ENCODE data around the gene GRIK3.

The GRIK3 gene

DNA sequence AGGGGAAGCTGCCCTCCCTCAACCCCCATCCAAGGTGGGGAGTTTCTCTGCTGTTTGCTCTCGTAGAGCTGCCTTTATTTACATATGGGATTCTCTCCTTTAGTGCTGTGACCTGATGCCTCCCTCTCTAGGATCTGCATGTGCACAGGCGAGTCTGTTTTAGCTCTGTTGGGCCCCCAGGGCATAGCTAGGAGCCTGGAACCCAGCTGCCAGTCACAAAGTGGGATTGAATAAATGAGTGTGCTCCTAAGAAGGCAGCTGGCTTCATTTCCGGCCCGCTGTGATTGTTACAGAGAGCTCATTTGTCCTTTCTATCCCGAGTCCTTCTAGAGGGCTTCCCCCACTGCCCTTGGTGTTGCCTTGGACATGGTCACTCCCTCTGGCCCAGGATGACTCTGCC, 176.6 kb downstream of the GRIK3 start:
- no peak for DNase-seq (ENCODE audit: low read depth, low spot score)

DNA sequence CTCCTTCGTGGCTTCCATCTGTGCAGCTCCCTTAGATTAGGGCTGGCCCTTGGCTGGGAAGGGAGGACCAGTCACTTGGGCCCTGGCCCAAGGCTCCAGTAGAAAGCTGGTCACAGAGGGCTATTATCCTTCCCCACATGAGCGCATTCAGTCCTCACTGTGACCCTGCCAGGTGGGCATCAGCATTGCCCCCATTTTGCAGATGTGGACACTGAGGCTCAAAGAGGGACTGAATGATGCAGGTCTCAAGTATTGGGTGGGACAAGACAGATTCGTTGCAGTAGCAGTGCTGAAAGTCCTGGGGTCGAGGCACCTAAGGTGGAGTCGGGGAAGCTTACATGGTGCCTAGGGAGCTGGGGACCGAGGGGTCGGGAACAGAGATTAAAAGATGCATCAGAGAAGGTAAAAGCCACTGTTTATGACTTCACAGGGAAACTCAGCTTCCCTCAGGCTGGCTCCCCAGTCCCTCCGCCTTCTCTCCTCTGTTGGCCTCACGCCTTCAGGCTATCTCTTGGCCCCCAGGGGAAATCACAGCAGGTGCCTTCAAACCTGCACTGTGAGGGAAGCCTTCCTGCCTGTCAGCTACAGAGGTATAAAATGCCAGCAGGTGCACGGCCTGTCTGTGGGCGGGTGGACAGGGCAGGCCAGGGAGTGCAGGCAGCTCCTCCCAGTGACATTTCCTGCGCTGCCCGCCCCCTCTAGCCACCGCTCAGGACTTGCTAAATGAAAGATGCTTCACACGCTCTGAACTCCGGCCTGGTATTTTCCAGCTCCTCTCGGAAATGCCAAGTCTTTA, 178.4 kb downstream of the GRIK3 start:
- no peak for DNase-seq (ENCODE audit: low read depth, low spot score)

DNA sequence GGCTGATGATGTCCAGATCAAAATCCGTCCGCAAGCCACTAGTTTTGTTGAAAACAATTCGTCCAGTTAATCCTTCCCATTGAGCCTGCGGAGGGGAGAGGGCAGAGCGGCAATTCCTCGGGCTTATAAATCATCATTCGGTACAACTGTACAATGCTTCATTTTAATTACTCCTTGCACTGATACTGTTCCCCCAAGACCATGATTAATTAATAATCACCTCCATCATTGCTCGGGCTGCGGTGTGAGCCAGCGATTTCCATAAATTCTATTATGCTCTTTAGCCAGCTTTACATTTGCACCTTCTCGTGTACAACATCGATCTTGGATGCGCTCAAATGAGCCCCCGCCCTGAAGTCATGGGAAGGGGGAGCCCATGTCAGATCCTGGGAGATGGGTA, 180.7 kb downstream of the GRIK3 start:
- DNase-seq (ENCODE audit: low read depth, low spot score) = no peak

- DNase-seq (ENCODE audit: low read depth, low spot score) = no peak
These were observed 181.7 kb downstream of the GRIK3 start for GRCh38 chr1:36852586-36852985.

GRCh38 chr1:36851595-36851994, 182.7 kb downstream of the GRIK3 start:
- DNase-seq (ENCODE audit: low read depth, low spot score) = no peak

DNA sequence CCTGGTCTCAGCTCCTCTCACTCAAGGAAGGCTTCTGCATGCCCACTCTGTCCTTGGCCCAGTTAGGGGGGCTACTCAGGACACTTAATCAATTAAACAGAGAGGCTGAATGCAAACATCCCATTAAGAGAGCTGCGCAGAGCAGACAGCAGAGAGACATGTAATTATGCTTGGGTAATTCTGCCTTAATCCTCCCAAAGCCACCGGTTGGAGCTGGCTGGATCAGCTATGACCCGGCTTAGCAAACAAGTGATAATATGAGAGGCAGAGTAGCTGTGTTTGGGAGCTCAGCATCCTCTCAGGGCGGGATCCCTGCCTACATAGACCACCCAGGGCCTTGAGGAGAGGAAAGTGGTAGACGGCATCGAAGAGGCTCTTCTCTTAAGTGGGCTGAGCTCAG, 183.2 kb downstream of the GRIK3 start:
- DNase-seq (ENCODE audit: low read depth, low spot score) = no peak

DNA sequence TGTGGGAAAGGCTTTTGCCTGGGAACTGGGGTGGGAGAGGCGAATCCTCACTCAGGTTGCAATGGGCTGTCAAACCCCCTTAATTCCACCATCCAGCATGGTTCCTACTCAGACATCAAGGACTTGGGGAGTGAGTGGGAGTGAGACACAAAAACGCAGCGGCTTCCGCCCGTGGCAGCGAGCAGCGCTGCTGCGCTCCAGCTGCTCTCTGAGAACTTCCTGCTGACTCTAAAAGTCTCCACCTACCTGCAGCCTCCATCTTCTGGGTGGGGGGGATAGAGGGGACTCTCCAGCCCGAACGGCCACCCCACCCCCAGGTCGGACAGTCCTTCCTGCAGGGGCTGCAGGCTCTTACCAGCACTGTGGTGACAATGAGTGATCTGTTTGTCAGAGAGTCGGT, 184.4 kb downstream of the GRIK3 start:
- DNase-seq (ENCODE audit: low read depth, low spot score) = no peak

- DNase-seq (ENCODE audit: low read depth, low spot score) = no peak
These were observed 186.6 kb downstream of the GRIK3 start for GRCh38 chr1:36847761-36848160.

GRCh38 chr1:36847186-36847585, 187.1 kb downstream of the GRIK3 start:
- DNase-seq (ENCODE audit: low read depth, low spot score) = no peak

DNA sequence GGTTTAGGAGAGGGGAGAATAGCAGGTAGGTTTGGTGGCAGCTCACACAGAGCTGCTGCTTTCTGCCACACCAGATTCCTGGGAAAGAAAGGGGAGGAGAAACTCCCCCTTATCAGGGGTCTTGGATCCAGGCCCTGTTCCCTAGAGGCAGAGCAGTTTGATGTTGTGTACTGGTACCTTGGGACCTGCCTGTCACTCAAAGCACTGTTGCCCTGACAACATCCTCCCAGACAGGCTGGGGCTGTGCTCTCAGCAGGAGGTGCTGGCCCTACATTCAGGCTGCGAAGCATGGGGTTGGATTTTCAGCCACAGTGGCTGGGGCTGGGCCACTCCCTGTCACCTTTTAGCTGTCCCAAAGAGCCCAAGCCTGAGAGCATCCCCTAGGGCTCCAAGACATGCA, 188.0 kb downstream of the GRIK3 start:
- DNase-seq (ENCODE audit: low read depth, low spot score) = no peak

DNA sequence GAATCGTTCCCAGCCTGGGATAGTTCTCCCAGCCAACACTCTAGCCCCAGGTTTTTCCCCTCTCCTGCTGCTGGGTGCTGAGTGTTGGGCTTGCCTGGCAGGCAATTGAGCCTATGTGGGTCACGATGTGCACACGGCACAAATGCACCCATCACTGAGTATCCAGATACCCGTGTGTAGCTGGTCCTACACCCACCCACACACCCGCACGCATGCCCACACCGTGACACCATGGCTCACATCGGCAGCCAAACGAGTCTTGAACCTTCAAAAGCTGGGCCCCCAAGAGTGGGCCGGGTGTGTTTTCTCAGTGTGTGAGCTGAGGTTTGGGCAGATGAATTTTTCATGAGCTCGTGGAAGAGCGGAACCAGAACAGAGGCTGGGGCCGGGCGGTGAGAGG, 188.5 kb downstream of the GRIK3 start:
- no peak for DNase-seq (ENCODE audit: low read depth, low spot score)

DNA sequence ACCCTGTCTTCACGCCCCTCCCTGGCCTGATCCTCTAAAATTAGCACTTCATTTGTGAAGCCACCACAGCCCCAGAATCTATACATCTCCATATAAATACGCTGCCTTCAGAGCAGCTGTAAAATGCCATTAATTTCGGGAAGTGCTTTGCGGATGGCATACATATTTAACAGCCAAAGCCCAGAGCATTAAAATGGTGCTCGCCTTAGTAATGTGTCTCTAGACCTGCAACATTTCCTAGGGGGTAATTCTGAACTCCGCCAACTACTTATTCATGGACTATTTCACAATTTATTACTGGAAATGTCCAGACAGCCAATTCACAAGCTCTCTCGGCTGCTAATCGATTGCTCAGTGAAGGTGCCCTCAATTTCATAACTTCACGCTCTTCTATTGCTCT, 189.4 kb downstream of the GRIK3 start:
- no peak for DNase-seq (ENCODE audit: low read depth, low spot score)

DNA sequence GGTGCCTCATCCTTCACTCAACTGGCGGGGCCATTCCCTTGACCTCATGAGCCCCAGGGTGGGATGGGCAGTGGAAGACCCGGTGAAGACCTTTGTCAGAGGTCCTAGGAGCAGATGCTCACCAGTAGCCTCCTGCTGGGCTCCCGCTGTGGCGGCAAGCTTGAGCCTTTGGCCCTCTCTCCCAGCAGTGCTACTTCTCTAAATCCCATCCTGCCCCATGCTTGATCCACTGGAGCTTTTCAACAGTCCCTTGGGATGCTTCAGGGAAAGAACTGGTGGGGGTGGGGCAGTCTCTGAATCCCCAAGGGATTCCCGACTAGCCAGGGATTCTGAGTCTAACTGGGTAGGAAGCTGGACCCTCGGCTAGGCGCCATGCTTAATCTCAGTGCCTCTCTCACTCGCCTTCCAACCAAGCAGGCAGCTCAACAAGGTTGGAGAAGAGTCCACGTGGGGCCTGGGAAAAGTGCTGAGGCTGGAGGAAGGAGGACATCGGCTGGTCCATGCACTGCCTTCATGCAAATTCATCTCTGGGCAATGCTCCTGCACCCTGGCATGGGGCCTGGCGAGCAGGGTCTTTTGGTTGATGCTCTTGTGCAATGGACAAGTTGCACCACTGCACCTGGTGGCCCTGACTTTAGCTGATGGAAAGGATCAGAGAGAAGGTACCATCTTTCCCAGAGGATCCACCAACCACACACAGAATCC, 190.3 kb downstream of the GRIK3 start:
- DNase-seq (ENCODE audit: low read depth, low spot score) = no peak

GRCh38 chr1:36843027-36843426, 191.3 kb downstream of the GRIK3 start:
- no peak for DNase-seq (ENCODE audit: low read depth, low spot score)

DNA sequence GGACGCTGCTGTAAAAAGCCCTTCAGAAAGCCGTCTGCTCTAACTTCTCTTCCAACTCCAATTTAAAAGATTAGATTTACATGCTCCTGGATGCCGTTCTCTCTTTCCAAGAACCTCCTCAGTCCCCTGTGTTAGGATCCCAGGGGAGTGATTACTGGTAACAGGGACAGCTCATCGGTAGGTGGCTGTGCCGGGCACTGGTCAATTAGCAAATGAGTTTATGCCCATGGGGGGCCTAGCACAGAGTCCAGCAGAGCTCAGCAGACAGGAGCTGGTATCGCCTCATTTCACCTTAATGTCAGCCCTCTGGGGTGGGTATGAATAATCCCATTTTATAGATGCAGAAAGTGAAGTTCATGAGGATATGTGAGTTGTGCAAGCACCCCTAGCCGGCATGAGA, 191.9 kb downstream of the GRIK3 start:
- no peak for DNase-seq (ENCODE audit: low read depth, low spot score)

GRCh38 chr1:36839485-36839884, 194.8 kb downstream of the GRIK3 start:
- DNase-seq (ENCODE audit: low read depth, low spot score) = no peak

DNA sequence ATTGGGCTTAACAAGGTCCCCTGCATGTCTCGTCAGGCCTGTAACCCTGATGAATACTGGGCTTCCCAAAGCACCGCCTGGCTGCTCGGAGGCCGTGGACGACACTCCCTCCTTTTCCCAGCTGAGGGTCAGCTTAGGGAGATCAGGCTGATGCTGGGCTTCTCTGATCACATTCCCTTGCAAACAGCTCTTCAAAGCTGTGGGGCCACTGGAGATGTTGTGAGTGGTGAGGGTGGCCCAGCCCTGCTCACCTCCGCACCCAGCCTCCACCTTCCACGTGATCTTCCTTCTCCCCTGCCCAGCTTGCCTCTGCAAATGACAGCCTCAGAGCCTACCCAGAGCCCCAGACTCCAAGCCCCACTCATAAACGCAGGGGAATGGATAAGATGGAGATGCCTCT, 195.4 kb downstream of the GRIK3 start:
- DNase-seq (ENCODE audit: low read depth, low spot score) = no peak

DNA sequence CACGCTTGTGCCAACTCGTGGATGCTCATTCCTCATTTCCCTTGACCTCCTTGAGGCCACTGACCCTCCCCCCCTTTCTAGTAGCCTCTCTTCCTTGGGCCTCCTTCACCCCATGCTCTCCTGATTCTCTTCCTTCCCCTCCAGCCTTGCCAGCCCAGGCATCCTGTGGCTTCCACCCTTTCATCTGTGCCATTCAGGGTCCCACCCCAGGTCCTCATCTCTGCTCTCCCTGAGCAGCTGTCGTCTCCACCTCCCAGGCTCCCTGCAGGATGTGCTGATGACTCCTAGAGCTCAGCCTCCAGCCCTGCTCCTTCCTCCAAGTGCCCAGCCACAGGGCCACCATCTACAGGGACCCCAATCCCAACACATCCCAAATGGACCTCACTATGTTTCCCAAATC, 197.4 kb downstream of the GRIK3 start:
- no peak for DNase-seq (ENCODE audit: low read depth, low spot score)

DNA sequence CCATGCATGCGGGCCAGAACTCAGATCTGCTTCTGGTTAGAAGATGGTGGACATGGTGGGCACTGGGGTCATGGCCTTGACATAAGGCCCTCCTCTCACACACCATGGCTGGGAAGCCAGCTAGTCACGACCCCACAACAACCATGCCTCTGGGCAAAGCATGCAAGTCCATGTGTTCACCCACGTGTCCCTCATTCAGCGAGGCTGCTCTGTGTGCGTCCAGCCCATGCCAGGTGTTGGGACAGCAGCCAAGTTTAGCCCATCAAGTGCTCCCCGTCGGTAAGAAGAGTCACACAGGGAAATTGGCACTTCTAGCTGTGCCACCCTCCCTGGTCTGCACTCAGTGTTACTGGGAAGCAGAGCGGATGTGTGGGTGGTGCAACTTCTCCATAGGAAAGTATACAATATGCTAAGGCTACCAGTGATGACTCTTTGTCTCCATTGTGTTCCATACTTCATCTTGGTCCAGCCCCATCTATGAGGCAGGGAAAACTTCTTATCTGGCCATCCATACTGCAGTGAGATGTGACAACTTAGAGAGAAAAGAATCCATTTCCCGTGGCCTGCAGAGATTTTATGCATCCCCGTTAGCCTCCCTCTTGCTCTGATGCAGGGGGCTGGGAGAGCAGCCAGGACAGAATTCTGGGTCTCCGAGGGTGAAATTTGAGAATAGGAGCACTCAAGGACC, 198.0 kb downstream of the GRIK3 start:
- DNase-seq (ENCODE audit: low read depth, low spot score) = no peak

DNA sequence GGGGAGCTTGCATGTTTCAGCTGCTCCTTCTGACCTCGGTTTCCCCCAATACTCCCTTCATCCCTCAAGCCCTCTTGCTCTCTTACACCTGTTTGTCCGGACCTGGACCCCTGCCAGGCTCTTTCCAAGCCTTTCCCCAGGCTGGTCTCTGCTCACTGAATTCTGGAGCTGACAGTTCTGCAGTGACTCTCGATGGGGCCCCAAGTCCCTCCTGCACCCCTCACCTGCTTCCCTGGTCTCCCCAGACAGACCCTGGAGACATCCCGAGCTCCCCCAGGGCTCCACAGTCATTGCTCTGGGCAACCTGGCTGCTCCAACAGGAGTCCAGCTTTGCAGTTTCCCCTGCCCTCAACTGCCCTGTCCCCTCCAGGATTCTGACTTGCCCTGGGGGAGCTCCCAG, 198.6 kb downstream of the GRIK3 start:
- DNase-seq (ENCODE audit: low read depth, low spot score) = no peak

- DNase-seq (ENCODE audit: low read depth, low spot score) = no peak
These were observed 199.2 kb downstream of the GRIK3 start for GRCh38 chr1:36835017-36835695.

DNA sequence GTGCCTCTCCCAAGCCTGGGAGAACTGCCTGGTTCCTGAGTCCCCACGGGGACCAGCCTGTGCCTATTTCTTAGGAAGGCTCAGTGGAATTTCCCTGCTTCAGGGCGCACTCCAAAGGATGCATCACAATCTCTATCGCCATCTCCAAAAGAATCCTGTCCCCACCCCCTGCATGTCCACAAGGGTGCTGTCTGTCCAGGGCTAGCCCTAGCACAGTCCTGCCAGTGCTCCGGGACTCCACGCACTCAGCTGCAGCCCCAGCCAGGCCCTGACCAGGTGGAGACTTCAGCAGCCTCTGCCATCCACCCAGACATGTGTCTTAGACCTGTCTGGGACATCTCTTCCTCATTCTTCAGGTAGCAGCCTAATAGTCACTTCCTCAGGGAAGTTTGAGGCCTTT, 199.7 kb downstream of the GRIK3 start:
- DNase-seq (ENCODE audit: low read depth, low spot score) = no peak

All from activated CD4-positive, CD25-positive, alpha-beta regulatory T cell treated with anti-CD3 and anti-CD28 coated beads, Interleukin-2, amount 50 U/mL, for 16 hours (primary cell).